ENCODE measurements around the gene LRIT3.

LRIT3 gene
- 0 to 0.42 reads per million in 2 donors for total RNA-seq

GRCh38 chr4:109847896-109848442 is at the start of gene LRIT3:
TSS of gene LRIT3 (plus strand) at chr4:109848107. CDS start at chr4:109848202, 95 bp downstream.
- no peak for DNase-seq

GRCh38 chr4:109798866-109799265 is 49.0 kb upstream of the LRIT3 start:
- no peak for DNase-seq

GRCh38 chr4:109801099-109801789 is 46.7 kb upstream of the LRIT3 start:
- DNase-seq: no peak

GRCh38 chr4:109801895-109802319 is 46.0 kb upstream of the LRIT3 start, which contains the start of gene CFI:
TSS of gene CFI (minus strand) at chr4:109801999. CDS start at chr4:109801971, 28 bp downstream.
- no peak for DNase-seq

- DNase-seq: no peak
Observed at GRCh38 chr4:109803924-109804571, 43.9 kb upstream of the LRIT3 start.

- DNase-seq: no peak
Observed at GRCh38 chr4:109809655-109810054, 38.3 kb upstream of the LRIT3 start.

GRCh38 chr4:109810552-109811387 is 37.1 kb upstream of the LRIT3 start:
- no peak for DNase-seq

GRCh38 chr4:109811707-109812106 is 36.2 kb upstream of the LRIT3 start:
- DNase-seq: no peak

- peak; percentile 74 for DNase-seq
Observed at GRCh38 chr4:109815151-109816081, 32.5 kb upstream of the LRIT3 start, which contains the start of gene GAR1. TSS of gene GAR1 (plus strand) at chr4:109815762. CDS start at chr4:109816165, 403 bp downstream.

GRCh38 chr4:109816082-109816442 is 31.8 kb upstream of the LRIT3 start:
- DNase-seq: peak; percentile 35

- DNase-seq: no peak
Observed at GRCh38 chr4:109816894-109817293, 31.0 kb upstream of the LRIT3 start.

GRCh38 chr4:109818268-109818667 is 29.6 kb upstream of the LRIT3 start:
- no peak for DNase-seq

- no peak for DNase-seq
Observed at GRCh38 chr4:109820563-109820962, 27.3 kb upstream of the LRIT3 start.

- no peak for DNase-seq
Observed at GRCh38 chr4:109821185-109821584, 26.7 kb upstream of the LRIT3 start.

GRCh38 chr4:109826719-109827118 is 21.2 kb upstream of the LRIT3 start:
- DNase-seq: no peak

GRCh38 chr4:109827672-109828071 is 20.2 kb upstream of the LRIT3 start, which contains the start of gene RRH:
TSS of gene RRH (plus strand) at chr4:109827972. CDS start at chr4:109828028, 56 bp downstream.
- no peak for DNase-seq

- DNase-seq: no peak
Observed at GRCh38 chr4:109833756-109834155, 14.2 kb upstream of the LRIT3 start.

- no peak for DNase-seq
Observed at GRCh38 chr4:109836985-109837384, 10.9 kb upstream of the LRIT3 start.

- DNase-seq: no peak
Observed at GRCh38 chr4:109846395-109847098, 1.4 kb upstream of the LRIT3 start.

- no peak for DNase-seq
Observed at GRCh38 chr4:109848501-109848900, 594 bp downstream of the LRIT3 start.

GRCh38 chr4:109850601-109851000 is 2.7 kb downstream of the LRIT3 start:
- DNase-seq: no peak

All from T-helper 9 cell (primary cell).